ENCODE data around the gene PDXK. TPM values are rescaled to one million over a fixed set of nuclear protein-coding genes. Genes with fewer than 3 reads are reported as not detected.
A peak's percentile ranks its signal among the peaks of the same experiment; 100 is the strongest.

The PDXK gene
- total and polyA plus RNA-seq, 2 of the 13 experiments (the other 11 are each of a cell fraction or from before 2014, with no cell fraction given), result 114 to 184 TPM

DNA sequence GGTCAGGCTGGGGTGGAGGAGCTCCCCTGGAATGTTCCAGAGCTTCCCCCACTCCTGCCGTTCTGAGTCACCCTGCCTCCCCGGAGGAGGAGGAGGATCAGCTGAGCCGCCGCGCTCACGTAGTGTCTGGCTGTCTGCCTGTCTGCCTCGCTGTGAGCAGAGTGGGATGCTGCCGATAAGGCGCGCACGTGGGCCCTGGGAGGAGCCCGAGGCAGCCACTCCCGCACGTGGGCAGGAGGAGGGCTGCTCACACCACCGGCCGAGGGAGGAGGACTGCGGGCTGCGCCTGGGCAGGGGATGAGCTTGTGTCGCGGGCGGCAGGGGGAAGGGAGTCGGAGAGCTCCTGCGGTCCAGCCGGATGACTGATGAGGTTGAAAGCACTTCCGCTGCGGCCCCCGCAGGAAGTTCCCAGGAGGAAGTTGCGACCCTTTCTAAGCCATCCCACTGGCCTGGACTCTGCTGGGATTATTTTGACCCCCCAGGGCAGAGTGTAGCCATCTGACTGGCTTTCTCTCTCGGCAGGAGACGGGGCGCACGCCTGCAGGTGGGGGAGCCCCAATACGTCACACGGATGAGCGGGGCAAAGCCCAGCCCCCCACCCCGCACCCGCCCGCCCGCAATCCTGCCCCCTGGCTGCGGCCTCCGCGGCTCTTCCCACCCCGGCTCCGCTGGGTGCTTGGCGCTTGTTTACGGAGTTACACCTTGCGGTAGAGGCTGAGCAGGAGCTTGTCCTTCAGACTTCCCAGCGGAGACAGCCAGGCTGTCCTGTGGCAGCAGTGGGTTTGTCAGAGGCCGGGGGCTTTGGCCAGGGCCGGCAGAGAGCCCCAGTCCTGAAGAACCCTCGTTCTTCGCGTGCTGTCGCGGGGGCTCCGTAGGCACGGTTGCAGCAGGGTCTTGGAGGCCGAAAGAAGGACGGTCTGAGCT, 9.8 kb downstream of the PDXK start (continued):
- TF ChIP-seq, protein P1, sequence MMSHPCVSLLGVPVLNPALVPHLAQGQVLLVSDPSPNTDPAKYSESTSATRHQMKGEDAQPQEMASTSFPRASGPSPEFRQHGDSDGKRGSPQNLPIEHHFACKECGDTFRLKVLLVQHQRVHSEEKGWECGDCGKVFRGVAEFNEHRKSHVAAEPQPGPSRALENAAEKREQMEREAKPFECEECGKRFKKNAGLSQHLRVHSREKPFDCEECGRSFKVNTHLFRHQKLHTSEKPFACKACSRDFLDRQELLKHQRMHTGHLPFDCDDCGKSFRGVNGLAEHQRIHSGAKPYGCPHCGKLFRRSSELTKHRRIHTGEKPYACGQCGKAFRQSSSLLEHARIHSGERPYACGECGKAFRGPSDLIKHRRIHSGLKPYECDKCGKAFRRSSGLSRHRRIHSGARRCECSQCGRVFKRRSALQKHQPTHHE (CRISPR knock-in tag; IDR thresholded peaks at IDR 0.05; ENCODE audit: borderline replicate concordance), result peak; percentile 89
- peak; percentile 87; the same call in 1 of the 2 replicates for TF ChIP-seq MEIS2 (CRISPR knock-in tag; IDR thresholded peaks at IDR 0.05)
- TF ChIP-seq ZSCAN22 (CRISPR knock-in tag; IDR thresholded peaks at IDR 0.05), result peak; percentile 96
- peak; percentile 72 for TF ChIP-seq ZNF724P (CRISPR knock-in tag; IDR thresholded peaks at IDR 0.05; ENCODE audit: borderline replicate concordance)
- TF ChIP-seq, protein P2, sequence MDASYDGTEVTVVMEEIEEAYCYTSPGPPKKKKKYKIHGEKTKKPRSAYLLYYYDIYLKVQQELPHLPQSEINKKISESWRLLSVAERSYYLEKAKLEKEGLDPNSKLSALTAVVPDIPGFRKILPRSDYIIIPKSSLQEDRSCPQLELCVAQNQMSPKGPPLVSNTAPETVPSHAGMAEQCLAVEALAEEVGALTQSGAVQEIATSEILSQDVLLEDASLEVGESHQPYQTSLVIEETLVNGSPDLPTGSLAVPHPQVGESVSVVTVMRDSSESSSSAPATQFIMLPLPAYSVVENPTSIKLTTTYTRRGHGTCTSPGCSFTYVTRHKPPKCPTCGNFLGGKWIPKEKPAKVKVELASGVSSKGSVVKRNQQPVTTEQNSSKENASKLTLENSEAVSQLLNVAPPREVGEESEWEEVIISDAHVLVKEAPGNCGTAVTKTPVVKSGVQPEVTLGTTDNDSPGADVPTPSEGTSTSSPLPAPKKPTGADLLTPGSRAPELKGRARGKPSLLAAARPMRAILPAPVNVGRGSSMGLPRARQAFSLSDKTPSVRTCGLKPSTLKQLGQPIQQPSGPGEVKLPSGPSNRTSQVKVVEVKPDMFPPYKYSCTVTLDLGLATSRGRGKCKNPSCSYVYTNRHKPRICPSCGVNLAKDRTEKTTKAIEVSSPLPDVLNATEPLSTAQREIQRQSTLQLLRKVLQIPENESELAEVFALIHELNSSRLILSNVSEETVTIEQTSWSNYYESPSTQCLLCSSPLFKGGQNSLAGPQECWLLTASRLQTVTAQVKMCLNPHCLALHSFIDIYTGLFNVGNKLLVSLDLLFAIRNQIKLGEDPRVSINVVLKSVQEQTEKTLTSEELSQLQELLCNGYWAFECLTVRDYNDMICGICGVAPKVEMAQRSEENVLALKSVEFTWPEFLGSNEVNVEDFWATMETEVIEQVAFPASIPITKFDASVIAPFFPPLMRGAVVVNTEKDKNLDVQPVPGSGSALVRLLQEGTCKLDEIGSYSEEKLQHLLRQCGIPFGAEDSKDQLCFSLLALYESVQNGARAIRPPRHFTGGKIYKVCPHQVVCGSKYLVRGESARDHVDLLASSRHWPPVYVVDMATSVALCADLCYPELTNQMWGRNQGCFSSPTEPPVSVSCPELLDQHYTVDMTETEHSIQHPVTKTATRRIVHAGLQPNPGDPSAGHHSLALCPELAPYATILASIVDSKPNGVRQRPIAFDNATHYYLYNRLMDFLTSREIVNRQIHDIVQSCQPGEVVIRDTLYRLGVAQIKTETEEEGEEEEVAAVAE (CRISPR knock-in tag; IDR thresholded peaks at IDR 0.05; ENCODE audit: borderline replicate concordance), result 0 out of 2 replicates have a peak, but pooled peaks have one; percentile 67
- TF ChIP-seq, protein P3, sequence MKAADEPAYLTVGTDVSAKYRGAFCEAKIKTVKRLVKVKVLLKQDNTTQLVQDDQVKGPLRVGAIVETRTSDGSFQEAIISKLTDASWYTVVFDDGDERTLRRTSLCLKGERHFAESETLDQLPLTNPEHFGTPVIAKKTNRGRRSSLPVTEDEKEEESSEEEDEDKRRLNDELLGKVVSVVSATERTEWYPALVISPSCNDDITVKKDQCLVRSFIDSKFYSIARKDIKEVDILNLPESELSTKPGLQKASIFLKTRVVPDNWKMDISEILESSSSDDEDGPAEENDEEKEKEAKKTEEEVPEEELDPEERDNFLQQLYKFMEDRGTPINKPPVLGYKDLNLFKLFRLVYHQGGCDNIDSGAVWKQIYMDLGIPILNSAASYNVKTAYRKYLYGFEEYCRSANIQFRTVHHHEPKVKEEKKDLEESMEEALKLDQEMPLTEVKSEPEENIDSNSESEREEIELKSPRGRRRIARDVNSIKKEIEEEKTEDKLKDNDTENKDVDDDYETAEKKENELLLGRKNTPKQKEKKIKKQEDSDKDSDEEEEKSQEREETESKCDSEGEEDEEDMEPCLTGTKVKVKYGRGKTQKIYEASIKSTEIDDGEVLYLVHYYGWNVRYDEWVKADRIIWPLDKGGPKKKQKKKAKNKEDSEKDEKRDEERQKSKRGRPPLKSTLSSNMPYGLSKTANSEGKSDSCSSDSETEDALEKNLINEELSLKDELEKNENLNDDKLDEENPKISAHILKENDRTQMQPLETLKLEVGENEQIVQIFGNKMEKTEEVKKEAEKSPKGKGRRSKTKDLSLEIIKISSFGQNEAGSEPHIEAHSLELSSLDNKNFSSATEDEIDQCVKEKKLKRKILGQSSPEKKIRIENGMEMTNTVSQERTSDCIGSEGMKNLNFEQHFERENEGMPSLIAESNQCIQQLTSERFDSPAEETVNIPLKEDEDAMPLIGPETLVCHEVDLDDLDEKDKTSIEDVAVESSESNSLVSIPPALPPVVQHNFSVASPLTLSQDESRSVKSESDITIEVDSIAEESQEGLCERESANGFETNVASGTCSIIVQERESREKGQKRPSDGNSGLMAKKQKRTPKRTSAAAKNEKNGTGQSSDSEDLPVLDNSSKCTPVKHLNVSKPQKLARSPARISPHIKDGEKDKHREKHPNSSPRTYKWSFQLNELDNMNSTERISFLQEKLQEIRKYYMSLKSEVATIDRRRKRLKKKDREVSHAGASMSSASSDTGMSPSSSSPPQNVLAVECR (CRISPR knock-in tag; IDR thresholded peaks at IDR 0.05; ENCODE audit: borderline replicate concordance), result peak; percentile 95
- TF ChIP-seq ZNF333 (CRISPR knock-in tag; IDR thresholded peaks at IDR 0.05; ENCODE audit: borderline replicate concordance), result peak; percentile 74; the same call in 1 of the 2 replicates
- peak; percentile 85 for TF ChIP-seq GATAD2A (CRISPR knock-in tag; IDR thresholded peaks at IDR 0.05)
- TF ChIP-seq SNRNP70 (IDR thresholded peaks at IDR 0.05; ENCODE audit: low read depth, low read length), result no peak
- TF ChIP-seq HDAC2 (CRISPR knock-in tag; IDR thresholded peaks at IDR 0.05), result peak; percentile 88
- TF ChIP-seq, protein P4, sequence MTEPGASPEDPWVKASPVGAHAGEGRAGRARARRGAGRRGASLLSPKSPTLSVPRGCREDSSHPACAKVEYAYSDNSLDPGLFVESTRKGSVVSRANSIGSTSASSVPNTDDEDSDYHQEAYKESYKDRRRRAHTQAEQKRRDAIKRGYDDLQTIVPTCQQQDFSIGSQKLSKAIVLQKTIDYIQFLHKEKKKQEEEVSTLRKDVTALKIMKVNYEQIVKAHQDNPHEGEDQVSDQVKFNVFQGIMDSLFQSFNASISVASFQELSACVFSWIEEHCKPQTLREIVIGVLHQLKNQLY (CRISPR knock-in tag; IDR thresholded peaks at IDR 0.05), result peak; percentile 85
- TF ChIP-seq, protein P5, sequence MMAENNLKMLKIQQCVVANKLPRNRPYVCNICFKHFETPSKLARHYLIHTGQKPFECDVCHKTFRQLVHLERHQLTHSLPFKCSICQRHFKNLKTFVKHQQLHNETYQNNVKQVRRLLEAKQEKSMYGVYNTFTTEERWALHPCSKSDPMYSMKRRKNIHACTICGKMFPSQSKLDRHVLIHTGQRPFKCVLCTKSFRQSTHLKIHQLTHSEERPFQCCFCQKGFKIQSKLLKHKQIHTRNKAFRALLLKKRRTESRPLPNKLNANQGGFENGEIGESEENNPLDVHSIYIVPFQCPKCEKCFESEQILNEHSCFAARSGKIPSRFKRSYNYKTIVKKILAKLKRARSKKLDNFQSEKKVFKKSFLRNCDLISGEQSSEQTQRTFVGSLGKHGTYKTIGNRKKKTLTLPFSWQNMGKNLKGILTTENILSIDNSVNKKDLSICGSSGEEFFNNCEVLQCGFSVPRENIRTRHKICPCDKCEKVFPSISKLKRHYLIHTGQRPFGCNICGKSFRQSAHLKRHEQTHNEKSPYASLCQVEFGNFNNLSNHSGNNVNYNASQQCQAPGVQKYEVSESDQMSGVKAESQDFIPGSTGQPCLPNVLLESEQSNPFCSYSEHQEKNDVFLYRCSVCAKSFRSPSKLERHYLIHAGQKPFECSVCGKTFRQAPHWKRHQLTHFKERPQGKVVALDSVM (CRISPR knock-in tag; IDR thresholded peaks at IDR 0.05), result peak; percentile 46; the same call in 1 of the 2 replicates
- 0 out of 2 replicates have a peak, but pooled peaks have one; percentile 16 for TF ChIP-seq ZKSCAN8 (CRISPR knock-in tag; IDR thresholded peaks at IDR 0.05; ENCODE audit: borderline replicate concordance)
- TF ChIP-seq ZNF879 (CRISPR knock-in tag; IDR thresholded peaks at IDR 0.05), result 0 out of 2 replicates have a peak, but pooled peaks have one; percentile 77
- TF ChIP-seq ETV5 (CRISPR knock-in tag; IDR thresholded peaks at IDR 0.05; ENCODE audit: borderline replicate concordance), result peak; percentile 81

Data from HepG2 (cell line).